Kidney (tissue), 14 donors: Measurements from ENCODE around the gene CLEC3B. TPM values are rescaled to one million over a fixed set of nuclear protein-coding genes. Genes with fewer than 3 reads are reported as not detected.

ENCODE experiments used
- DNase-seq, 5 donors: peaks; one replicate each; pipeline ENCODE4 v3.0.0-alpha.2; 2013 to 2020
- FAIRE-seq: peaks from 2 replicates; lab custom pipeline; 2012; peaks lifted over from hg19 to GRCh38; lab: Jason Lieb, UNC
- H3K27ac ChIP-seq, 2 donors: one replicate each; pipeline ENCODE4 v1.7.0; 2013; ENCODE audit warnings: low read depth in 2 of 2, low read length in 2 of 2, inconsistent platforms in 1 of 2
- H3K27me3 ChIP-seq: one replicate; pipeline ENCODE4 v1.7.1; 2013; ENCODE audit warnings: low read length, inconsistent platforms; ENCODE audit not compliant: control insufficient read depth, insufficient read depth
- H3K36me3 ChIP-seq, 3 donors: one replicate each; pipeline versions ENCODE4 v1.7.0 to v1.7.1; 2013; ENCODE audit warnings: low read length in 3 of 3, control low read depth in 1 of 3, inconsistent platforms in 1 of 3; ENCODE audit not compliant: insufficient read depth in 3 of 3, control insufficient read depth in 2 of 3
- H3K4me1 ChIP-seq, 3 donors: one replicate each; pipeline versions ENCODE4 v1.7.0 to v1.7.1; 2013; ENCODE audit warnings: low read length in 3 of 3, inconsistent platforms in 1 of 3, low read depth in 1 of 3; ENCODE audit not compliant: control insufficient read depth in 2 of 3, insufficient read depth in 2 of 3
- H3K4me3 ChIP-seq, 3 donors: one replicate each; pipeline versions ENCODE4 v1.7.0 to v1.8.1; 2013; ENCODE audit warnings: low read length in 3 of 3, control low read depth in 1 of 3, inconsistent platforms in 1 of 3
- H3K9ac ChIP-seq, 3 donors: one replicate each; pipeline versions ENCODE4 v1.7.0 to v1.7.1; 2013; ENCODE audit warnings: low read length in 3 of 3, control low read depth in 1 of 3, inconsistent platforms in 1 of 3
- H3K9me3 ChIP-seq, 3 donors: one replicate each; pipeline versions ENCODE4 v1.7.0 to v1.7.1; 2013; ENCODE audit warnings: low read length in 3 of 3, control low read depth in 1 of 3, inconsistent platforms in 1 of 3; ENCODE audit not compliant: control insufficient read depth in 2 of 3, insufficient read depth in 1 of 3
- CTCF ChIP-seq: IDR thresholded peaks from 3 replicates; pipeline ENCODE4 v1.5.1; 2012; ENCODE audit warnings: mild to moderate bottlenecking, moderate library complexity, borderline replicate concordance; ENCODE audit not compliant: insufficient read depth; ENCODE audit errors: extremely low read depth
- intact Hi-C: fragments of 100-400 bp; cut with DNase I; formaldehyde crosslinking; loops from one replicate; pipeline ENCODE4 v1.11.1; 2022
- polyA plus RNA-seq: library from polyadenylated mRNA; stranded (reverse); fragments of 350-450 nt; fragmentation: Illumina TruSeq; extraction: RNeasy Lipid Tissue Mini Kit (QIAGEN cat#74804); gene quantifications from one replicate; pipeline ENCODE4 v1.2.3, GENCODE V29; 2014; ENCODE audit warnings: low read depth, low replicate concordance; ENCODE audit not compliant: insufficient read depth
- total RNA-seq: library from RNA; stranded (reverse); fragmentation: NEBNext Ultra II Directional; extraction: Animal tissue kit (Norgen Biotek cat#: 25700); gene quantifications from one replicate; pipeline ENCODE4 v1.2.1, GENCODE V29; 2021
- donor health status: control.
- donor health status: control.
- donor health status: control.
- donor health status: control.
- donor health status: control.
- donor health status: DM: yes; HTN: yes; CAD: no.
- donor health status: Normal renal cell carcinoma (clear cell type).

Gene CLEC3B
- total and polyA plus RNA-seq, 2 donors from 2014 or later, result 45.3 to 284 TPM

GRCh38 chr3:45010811-45011333 lies 15.2 kb upstream of the CLEC3B start:
- no peak for TF ChIP-seq CTCF
- Histone ChIP-seq H3K27ac (peak overlapping the region; percentile 3 to 71), H3K4me3 (no peak overlapping the region), H3K9me3 (no peaks in the 10 kb centered on the region), H3K36me3 (peaks cover 6 to 8% (median 7%) of the 10 kb centered on the region in 3 donors), H3K4me1 (peaks cover 4 to 25% (median 17%) of the 10 kb centered on the region in 3 donors), H3K9ac (peak overlapping the region in 1 of 3 donors; percentile 22), H3K27me3 (no peaks in the 10 kb centered on the region)
- intact Hi-C loops, result no loop called here
- DNase-seq (peak in 3 of 5 donors; percentile 42 to 82 (median 57)), FAIRE-seq (no peak)

GRCh38 chr3:45011756-45012508 lies 14.2 kb upstream of the CLEC3B start:
- no peak overlapping the region for H3K9ac ChIP-seq
- H3K4me3 ChIP-seq, result no peak overlapping the region
- no peak for TF ChIP-seq CTCF
- intact Hi-C loops, result no loop called here
- H3K4me1 ChIP-seq, result peaks cover 4 to 25% (median 17%) of the 10 kb centered on the region in 3 donors
- H3K9me3 ChIP-seq, result no peaks in the 10 kb centered on the region
- H3K36me3 ChIP-seq, result peaks cover 6 to 8% (median 7%) of the 10 kb centered on the region in 3 donors
- H3K27ac ChIP-seq, result peak overlapping the region; percentile 71
- DNase-seq (peak; percentile 56 to 91 (median 73)), FAIRE-seq (no peak)
- no peaks in the 10 kb centered on the region for H3K27me3 ChIP-seq

- H3K9me3 ChIP-seq, result no peaks in the 10 kb centered on the region
- H3K27ac ChIP-seq, result peak overlapping the region; percentile 71
- no peaks in the 10 kb centered on the region for H3K27me3 ChIP-seq
- DNase-seq, result no peak
- intact Hi-C loops, result no loop called here
- no peak for FAIRE-seq
- peaks cover 4 to 25% (median 17%) of the 10 kb centered on the region in 3 donors for H3K4me1 ChIP-seq
- no peak overlapping the region for H3K9ac ChIP-seq
- no peak overlapping the region for H3K4me3 ChIP-seq
- peaks cover 4 to 8% (median 6%) of the 10 kb centered on the region in 3 donors for H3K36me3 ChIP-seq
- no peak for TF ChIP-seq CTCF
These were observed 13.5 kb upstream of the CLEC3B start for GRCh38 chr3:45012577-45012976.
